GM12872 (cell line): ENCODE results near the gene RRBP1.

ENCODE experiments used
- TF ChIP-seq, protein P1 (sequence below): IDR thresholded peaks from 3 replicates; pipeline ENCODE4 v1.5.1; 2011; ENCODE audit warnings: low read depth, mild to moderate bottlenecking, low read length, moderate library complexity; ENCODE audit not compliant: insufficient read depth

RRBP1 gene

DNA sequence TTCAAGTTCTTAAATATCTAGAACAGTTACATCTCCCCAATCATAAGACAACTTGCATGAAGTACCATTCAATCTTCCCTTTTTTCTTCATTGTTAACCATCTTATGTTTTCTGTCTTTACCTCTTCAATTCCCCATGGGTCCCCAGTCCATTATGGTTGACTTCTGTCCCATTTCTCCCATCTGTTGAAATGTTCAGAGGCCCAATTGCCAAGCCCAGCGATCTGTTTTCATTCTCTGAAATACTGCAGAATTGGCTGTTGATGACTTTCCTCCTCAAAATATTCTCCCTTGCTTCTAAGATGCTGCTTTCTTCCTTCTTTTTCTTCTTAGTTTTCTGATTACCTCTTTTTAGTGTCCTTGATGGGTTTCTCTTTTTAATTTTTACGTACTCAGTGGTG, 86.2 kb downstream of the RRBP1 start:
- TF ChIP-seq, protein P1, sequence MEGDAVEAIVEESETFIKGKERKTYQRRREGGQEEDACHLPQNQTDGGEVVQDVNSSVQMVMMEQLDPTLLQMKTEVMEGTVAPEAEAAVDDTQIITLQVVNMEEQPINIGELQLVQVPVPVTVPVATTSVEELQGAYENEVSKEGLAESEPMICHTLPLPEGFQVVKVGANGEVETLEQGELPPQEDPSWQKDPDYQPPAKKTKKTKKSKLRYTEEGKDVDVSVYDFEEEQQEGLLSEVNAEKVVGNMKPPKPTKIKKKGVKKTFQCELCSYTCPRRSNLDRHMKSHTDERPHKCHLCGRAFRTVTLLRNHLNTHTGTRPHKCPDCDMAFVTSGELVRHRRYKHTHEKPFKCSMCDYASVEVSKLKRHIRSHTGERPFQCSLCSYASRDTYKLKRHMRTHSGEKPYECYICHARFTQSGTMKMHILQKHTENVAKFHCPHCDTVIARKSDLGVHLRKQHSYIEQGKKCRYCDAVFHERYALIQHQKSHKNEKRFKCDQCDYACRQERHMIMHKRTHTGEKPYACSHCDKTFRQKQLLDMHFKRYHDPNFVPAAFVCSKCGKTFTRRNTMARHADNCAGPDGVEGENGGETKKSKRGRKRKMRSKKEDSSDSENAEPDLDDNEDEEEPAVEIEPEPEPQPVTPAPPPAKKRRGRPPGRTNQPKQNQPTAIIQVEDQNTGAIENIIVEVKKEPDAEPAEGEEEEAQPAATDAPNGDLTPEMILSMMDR: no peak

DNA sequence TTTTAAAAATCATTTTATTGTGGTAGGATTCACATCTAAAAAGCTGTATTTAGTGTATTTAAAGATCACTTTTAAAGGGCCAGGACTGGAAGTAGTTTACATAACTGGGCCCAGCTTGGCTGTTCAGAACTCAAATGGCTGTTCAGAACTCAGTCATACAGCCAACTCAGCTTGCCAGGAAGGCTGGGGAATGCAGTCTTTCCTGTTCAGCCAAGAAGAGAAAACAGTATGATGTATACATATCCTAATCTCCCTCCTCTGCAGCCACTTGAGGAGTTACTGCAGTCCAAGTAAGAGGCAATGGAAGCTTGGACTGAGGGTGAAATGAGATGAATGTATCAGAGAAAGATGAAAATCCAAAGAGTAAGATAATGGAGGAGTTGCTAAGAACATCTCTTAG, 87.6 kb downstream of the RRBP1 start:
- TF ChIP-seq, protein P1: no peak

DNA sequence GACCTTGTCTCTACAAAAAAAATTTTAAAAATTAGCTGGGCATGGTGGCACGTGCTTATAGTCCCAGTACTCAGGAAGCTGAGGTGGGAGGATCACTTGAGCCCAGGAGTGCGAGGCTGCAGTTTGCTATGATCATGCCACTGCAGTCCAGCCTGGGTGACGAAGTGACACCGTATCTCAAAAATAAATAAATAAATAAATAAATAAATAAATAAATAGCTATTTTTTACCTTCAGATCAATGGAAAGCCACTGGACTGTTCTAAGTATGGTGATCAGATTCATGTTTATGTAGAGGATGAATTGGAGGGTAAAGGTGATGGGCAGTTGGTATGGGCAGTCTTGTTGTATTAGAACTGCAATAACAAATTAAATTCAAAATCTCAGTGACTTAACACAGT, 88.1 kb downstream of the RRBP1 start:
- TF ChIP-seq, protein P1: no peak

DNA sequence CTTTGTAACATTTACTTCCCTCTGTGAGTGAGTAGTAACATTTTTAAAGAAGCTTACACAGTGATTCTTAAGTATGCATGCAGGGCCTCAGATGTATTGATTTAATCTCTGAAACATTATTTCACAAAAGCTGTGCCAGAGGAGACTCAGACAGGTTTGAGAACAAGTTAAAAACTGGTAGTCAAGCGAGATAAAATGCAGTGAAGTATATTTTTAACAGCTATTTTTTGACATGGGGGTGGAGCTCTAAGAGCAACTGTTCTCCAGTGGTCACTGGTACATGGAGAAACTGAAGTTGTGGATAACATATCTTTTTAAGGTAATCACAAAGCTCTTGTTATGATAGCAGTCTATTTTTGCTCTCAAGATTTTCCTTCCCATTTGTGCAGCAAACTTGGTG, 91.8 kb downstream of the RRBP1 start:
- TF ChIP-seq, protein P1: no peak

DNA sequence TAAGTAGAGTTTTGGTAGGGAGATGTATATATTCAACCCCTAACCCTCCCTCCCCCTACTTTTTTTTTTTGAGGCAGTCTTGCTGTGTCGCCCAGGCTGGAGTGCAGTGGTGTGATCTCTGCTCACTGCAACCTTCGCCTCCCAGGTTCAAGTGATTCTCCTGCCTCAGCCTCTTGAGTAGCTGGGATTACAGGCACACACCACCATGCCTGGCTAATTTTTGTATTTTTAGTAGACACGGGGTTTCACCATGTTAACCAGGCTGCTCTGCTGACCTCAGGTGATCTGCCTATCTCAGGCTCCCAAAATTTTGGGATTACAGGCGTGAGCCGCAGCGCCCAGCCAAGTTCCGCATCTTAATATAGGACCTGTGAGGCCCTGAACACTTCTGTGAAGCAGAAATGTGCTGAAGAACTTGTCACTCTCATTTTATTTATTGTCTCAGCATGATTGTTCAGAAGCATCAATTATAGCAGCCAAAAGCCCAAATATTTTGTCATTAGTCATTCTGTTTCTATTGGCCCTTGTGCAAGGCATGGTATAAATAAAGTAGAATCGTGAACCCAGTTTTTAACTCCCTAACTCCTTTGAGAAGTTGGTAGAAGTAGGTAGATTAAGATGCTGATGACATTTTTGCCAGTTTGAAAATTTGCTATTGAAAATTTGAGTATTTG, 92.7 kb downstream of the RRBP1 start:
- TF ChIP-seq, protein P1: no peak

DNA sequence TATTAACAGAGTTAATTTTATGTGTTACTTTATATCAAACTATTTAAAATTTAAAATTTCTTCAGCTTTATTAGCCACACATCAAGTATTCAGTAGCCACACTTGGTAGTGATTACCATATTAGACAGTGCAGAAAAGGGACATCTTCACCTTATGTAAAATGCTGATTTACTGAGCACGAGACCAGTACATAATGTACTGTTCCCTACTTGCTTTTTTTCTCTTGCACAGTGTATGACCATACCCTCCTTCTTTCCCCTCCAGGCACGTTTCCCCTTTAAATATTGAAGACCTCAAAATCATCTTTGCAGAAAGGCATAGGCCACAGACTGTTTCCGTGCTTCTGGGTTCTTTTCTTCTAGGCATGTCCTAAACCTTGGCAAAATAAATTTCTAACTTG, 94.2 kb downstream of the RRBP1 start:
- TF ChIP-seq, protein P1: no peak

DNA sequence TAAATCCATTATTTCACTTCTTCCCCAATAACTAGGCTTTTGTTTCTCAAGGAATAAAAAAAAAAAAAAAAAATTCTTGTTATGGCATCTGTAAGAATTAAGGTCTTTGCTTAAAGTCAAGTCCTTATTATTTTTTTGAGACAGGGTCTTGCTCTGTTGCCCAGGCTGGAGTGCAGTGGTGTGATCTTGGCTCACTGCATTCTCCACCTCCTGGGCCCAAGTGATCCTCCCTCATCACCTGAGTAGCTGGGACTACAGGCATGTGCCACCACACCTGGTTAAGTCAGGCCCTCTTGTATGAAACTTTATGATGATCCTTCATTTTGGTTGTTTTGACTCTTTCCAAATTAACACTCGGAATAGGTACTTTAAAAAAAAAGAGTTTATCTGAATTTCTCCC, 94.9 kb downstream of the RRBP1 start:
- TF ChIP-seq, protein P1: no peak

DNA sequence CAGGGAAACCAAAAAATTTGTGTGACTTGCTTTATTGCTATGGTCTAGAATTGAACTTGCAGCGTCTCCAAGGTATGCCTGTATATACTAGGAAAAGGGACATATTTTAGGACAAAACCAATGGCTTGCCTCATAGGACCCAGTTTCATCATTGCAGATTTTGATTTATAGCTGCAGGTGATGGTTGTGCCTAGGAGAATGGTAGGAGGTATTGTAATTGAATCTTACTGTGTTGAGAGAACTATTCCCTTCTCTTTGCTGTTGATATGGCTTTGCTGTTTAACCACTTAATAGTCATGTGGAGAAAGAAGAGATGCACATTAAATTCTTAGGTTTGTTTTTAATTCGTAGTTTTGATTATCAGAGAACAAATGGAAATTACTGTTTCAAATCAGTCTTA, 95.8 kb downstream of the RRBP1 start:
- TF ChIP-seq, protein P1: no peak
